Renal cortical epithelial cell (primary cell): ENCODE data around the gene RSL1D1. TPM values are rescaled to one million over a fixed set of nuclear protein-coding genes. Genes with fewer than 3 reads are reported as not detected.
"Not testable (repeated sequence)": the region's sequence is repeated elsewhere in the genome, so short reads cannot be mapped to it uniquely, and the experiment has no call there.

Source experiments
- DNase-seq: peaks from one replicate; pipeline ENCODE4 v3.0.0-alpha.2; 2011; ENCODE audit warnings: low read depth
- total RNA-seq: library from RNA; depleted of rRNA; stranded (reverse); fragments of >200 nt; gene quantifications from 2 replicates; pipeline ENCODE4 v1.2.3, GENCODE V29; 2014

RSL1D1 gene
- total RNA-seq, 1 donor from 2014 or later, result 173 TPM

DNA sequence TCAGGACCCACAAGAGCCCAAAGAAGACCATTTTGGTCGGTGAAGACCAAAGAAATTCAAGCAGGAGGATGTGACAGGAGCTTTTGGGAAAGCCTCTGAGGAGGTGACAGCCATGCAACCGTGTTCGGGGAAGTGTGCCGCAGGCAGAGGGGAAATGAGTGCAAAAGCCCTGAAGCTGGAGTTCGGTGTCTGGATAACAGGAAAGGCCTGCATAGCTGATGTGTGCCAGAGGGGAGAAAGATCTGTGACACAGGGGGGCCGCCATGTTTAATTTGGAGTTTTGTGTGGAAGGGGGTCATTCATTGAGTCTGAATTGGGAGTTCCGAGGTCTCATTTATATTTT, 53.4 kb downstream of the RSL1D1 start:
- peak; percentile 32 for DNase-seq

DNA sequence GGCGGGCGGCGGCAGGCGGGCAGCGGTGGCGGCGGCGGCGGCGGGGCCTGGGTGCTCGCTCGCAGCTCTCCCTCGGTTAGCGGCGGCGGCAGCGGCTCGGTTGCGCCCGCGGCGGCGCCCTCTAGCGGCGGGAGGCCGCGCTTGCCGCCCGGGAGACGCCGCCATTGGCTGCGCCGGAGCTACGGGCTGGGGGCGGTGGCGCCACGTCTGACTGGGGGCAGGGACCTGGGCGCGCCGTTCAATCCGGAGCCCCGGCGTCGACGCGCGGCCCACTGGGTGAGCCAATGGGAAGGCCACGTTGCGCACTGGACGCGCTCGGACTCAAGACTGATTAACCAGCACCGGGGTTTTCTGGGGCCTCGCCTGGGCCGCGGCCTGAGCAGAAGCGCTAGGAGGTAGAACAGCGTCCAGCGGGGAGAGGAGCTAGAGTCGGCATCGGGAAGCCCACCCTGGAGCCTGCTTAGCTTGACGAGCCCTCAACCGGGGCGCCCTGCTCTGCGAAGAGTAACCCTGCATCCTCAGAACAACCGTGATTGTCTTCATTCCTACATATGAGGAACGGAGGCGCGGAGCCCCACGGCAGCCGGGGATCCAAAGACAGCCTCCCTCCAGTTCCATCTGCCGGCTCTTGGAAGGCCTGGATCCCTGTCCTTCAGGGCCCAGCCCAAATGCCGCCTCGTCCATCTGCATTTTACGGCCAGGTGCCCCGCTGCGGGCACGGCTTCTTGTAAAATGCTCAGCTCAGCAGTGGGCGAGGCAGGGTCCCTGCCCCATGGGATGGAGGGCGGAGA, 54.0 kb downstream of the RSL1D1 start, which contains the start of gene ZC3H7A:
TSS of gene ZC3H7A (minus strand) at position 93 of the 791 bp plus-strand sequence. CDS start 14,904 bp downstream, outside the sequence.
- peak; percentile 89 for DNase-seq

GRCh38 chr16:11796227-11797165, 54.8 kb downstream of the RSL1D1 start:
- DNase-seq, result peak; percentile 21

GRCh38 chr16:11795887-11796226, 55.5 kb downstream of the RSL1D1 start:
- no peak for DNase-seq

- no peak for DNase-seq
Measured at GRCh38 chr16:11794996-11795886, 56.1 kb downstream of the RSL1D1 start.

DNA sequence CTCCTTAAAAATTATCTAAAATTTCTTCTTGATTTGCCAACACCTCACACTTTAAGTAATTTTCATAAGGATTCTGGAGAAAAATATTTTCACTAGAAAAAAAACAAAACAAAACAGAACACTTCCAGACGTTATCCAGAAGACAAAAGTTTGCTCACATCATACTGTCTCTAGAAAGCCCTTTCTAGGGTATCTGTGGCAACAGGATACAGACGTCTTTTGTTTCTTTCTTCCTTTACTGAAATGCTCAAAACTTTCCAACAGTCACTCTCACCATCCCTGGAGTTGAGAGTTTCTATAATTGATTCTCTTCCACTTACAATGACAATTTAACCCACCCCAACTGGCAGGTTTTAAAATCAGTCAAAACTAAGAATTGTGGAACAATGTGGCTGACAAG, 56.9 kb downstream of the RSL1D1 start:
- no peak for DNase-seq

DNA sequence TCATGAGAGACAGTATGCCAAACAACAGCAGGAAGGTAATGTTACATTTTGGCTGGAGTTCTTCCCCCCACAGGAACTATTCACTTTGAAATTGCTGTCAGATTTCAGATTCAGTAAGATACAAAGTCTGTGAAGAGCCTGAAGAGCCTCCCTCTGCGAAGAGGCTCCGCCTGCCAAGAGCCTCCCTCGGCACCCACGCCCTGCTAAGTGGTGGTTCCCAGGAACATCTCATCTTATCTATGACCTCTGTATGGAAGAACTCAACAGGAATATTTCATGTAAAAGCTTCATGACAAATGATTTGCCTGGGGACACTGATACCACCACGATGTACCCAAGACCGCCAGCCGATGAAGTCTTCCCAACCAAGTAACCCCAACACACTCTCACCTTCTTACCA, 57.5 kb downstream of the RSL1D1 start:
- DNase-seq, result no peak

DNA sequence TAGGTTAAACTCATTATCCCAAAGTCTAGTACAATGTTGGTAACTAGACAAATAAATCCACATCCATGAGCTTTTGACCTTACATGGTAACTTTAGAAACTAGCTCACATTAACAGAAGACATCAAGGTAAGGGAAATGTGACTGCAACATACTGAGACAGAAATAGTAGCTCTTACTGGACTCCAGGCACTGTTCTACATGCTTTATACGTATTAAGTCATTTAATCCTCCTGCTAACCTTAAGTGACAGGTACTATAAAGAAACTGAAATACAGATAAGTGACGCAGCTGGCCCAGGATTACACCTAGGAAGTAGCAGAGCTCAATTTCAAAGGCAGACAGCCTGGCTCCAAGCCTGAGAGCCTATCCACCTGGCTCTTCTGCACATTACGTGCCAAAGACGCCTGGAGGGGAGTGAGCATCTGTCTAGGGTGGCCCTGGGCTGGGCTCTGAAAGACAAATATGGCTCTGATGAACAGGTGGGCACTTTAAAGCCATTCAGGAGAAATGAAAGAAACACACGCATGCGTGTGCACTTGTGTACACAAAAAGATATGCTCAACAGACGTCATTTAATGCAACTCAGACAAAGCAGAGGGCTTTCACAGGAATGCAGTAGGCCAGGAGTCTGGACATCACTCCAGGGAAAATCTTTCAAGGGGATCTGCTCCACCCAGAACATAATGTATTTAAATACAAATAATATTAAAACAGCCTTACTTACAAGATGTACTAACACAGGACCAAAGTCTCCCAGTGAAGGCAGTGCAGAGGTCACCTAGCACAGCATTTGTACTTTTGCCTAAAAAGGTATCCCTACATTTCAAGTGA, 58.7 kb downstream of the RSL1D1 start:
- no peak for DNase-seq

GRCh38 chr16:11791144-11791828, 60.1 kb downstream of the RSL1D1 start:
- DNase-seq, result no peak

- DNase-seq, result no peak
Measured at GRCh38 chr16:11788914-11789313, 62.4 kb downstream of the RSL1D1 start.

DNA sequence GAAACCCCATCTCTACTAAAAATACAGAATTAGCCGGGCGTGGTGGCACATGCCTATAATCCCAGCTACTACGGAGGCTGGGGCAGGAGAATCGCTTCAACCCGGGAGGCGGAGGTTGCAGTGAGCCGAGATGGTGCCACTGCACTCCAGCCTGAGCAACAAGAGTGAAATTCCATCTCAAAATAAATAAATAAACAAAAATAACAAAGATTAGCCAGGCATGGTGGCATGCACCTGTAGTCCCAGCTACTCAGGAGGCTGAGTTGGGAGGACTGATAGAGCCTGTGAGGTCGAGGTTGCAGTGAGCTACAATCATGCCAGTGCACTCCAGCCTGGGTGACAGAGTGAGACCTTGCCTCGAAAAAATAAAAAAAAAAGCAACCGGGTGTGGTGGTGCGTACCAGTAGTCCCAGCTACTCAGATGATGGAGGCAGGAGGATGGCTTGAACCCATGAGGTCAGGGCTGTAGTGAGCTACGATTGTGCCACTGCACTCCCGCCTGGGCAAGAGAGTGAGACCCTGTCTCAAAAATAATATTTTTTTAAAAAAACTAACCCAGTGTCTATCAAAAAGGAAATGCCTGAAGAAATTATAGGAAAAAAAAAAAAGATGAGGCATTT, 66.3 kb downstream of the RSL1D1 start:
- DNase-seq, result not testable (repeated sequence)

GRCh38 chr16:11784381-11784780, 67.0 kb downstream of the RSL1D1 start:
- not testable (repeated sequence) for DNase-seq

DNA sequence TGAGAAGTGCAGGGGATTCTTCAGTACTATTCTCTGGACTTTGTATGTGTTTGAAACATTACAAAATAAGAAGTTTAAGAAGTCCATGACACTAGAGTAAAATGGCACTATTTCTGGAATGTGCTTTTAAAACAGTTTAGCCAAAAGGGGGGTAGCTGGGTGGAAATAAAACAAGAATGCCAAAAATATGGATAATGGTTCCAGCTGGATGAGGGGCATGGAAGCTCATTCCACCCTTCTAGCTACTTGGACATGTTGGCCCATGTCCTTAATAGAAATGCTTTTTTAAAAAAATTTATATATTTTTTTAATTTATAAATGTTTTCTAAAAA, 67.3 kb downstream of the RSL1D1 start:
- DNase-seq, result no peak

Other genes with a start within 250 kb of the RSL1D1 start
- 25.4 and 50.7 TPM in 2 replicates for gene SNN, start 183.1 kb downstream of the RSL1D1 start, total RNA-seq
- 38.3 and 47.9 TPM in 2 replicates for gene TXNDC11, start 108.7 kb downstream of the RSL1D1 start, total RNA-seq
- 34.2 and 77.0 TPM in 2 replicates for gene ZC3H7A, start 54.3 kb downstream of the RSL1D1 start, total RNA-seq
- gene GSPT1, start 64.4 kb upstream of the RSL1D1 start, total RNA-seq, result 82.5 and 217 TPM in 2 replicates
- 1.0 and 4.0 TPM in 2 replicates for gene NPIPB2, start 90.5 kb upstream of the RSL1D1 start, total RNA-seq
- not detected in 2 replicates for gene TNFRSF17, start 113.7 kb upstream of the RSL1D1 start, total RNA-seq
- 4.7 and 62.9 TPM in 2 replicates for gene SNX29, start 125.2 kb upstream of the RSL1D1 start, total RNA-seq